Upper lobe of left lung (tissue), 4 donors: ENCODE results near the gene MPV17L2.

Experiments
- POLR2AphosphoS5 ChIP-seq, 2 donors: sonication (generic); formaldehyde crosslinking; IDR thresholded peaks; one replicate each; pipeline ENCODE4 v1.5.1; 2017; ENCODE audit warnings: antibody characterized with exemption in 2 of 2
- TF ChIP-seq, protein P1 (sequence below), 6 experiments: fragments of 450-650 bp in 4 of 6; fragments of 200-600 bp in 2 of 6; sonication (generic) in 2 of 6; IDR thresholded peaks; one replicate each; pipeline ENCODE4 v1.5.1; 2016 to 2019; ENCODE audit warnings: antibody characterized with exemption in 6 of 6

DNA sequence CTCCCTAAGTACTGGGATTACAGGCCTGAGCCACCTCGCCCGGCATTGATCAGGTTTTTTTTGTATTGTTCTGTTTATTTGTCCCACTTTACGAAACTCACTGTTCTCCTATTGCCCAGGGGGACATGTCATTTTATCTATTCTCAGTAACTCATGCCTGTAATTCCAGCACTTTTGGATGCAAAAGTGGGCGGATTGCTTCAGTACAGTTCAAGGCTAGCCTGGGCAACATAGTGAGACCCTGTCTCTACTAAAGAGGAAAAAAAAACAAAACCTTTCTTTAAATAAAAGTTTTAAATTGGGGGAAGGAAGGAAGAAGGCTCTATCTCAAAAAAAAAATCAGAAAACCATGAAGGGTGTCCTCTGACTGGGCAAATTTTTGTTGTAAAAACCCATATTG is 2.7 kb upstream of the MPV17L2 start:
- TF ChIP-seq, protein P1, sequence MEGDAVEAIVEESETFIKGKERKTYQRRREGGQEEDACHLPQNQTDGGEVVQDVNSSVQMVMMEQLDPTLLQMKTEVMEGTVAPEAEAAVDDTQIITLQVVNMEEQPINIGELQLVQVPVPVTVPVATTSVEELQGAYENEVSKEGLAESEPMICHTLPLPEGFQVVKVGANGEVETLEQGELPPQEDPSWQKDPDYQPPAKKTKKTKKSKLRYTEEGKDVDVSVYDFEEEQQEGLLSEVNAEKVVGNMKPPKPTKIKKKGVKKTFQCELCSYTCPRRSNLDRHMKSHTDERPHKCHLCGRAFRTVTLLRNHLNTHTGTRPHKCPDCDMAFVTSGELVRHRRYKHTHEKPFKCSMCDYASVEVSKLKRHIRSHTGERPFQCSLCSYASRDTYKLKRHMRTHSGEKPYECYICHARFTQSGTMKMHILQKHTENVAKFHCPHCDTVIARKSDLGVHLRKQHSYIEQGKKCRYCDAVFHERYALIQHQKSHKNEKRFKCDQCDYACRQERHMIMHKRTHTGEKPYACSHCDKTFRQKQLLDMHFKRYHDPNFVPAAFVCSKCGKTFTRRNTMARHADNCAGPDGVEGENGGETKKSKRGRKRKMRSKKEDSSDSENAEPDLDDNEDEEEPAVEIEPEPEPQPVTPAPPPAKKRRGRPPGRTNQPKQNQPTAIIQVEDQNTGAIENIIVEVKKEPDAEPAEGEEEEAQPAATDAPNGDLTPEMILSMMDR (IDR thresholded peaks at IDR 0.05), result no peak
- TF ChIP-seq POLR2AphosphoS5 (IDR thresholded peaks at IDR 0.05), result no peak
